Activated T-cell treated with anti-CD3 and anti-CD28 coated beads, Interleukin-2, amount 50 U/mL, for 1 hour (primary cell): ENCODE data around the gene TOR2A.

Source experiments
- DNase-seq: peaks from one replicate; pipeline ENCODE4 v3.0.0-alpha.2; 2020

Gene TOR2A

GRCh38 chr9:127715470-127716337 is 19.4 kb downstream of the TOR2A start, which contains the start of the genes PTRH1 and TTC16:
TSS of gene PTRH1 (minus strand) at chr9:127715663. CDS start at chr9:127715639, 24 bp downstream.
TSS of gene TTC16 (plus strand) at chr9:127716079. CDS start at chr9:127716146, 67 bp downstream.
- DNase-seq: peak; percentile 97

GRCh38 chr9:127714951-127715469 is 20.1 kb downstream of the TOR2A start:
- DNase-seq: no peak

GRCh38 chr9:127714020-127714750 is 20.9 kb downstream of the TOR2A start:
- DNase-seq: no peak

GRCh38 chr9:127712867-127713266 is 22.2 kb downstream of the TOR2A start:
- DNase-seq: no peak

GRCh38 chr9:127712371-127712770 is 22.7 kb downstream of the TOR2A start:
- no peak for DNase-seq

- DNase-seq: no peak
Observed at GRCh38 chr9:127711831-127712274, 23.2 kb downstream of the TOR2A start.

GRCh38 chr9:127711226-127711701 is 23.8 kb downstream of the TOR2A start:
- DNase-seq: no peak

GRCh38 chr9:127710204-127710783 is 24.8 kb downstream of the TOR2A start:
- no peak for DNase-seq

- no peak for DNase-seq
Observed at GRCh38 chr9:127708952-127709587, 26.0 kb downstream of the TOR2A start.

GRCh38 chr9:127707766-127708165 is 27.3 kb downstream of the TOR2A start:
- DNase-seq: peak; percentile 34

GRCh38 chr9:127706836-127707241 is 28.3 kb downstream of the TOR2A start, which contains the start of gene CFAP157:
TSS of gene CFAP157 (plus strand) at chr9:127706988. CDS start at chr9:127707032, 44 bp downstream.
- DNase-seq: no peak

- no peak for DNase-seq
Observed at GRCh38 chr9:127705577-127706379, 29.3 kb downstream of the TOR2A start.

GRCh38 chr9:127703289-127703946 is 31.7 kb downstream of the TOR2A start:
- no peak for DNase-seq

GRCh38 chr9:127700594-127701255 is 34.4 kb downstream of the TOR2A start:
- DNase-seq: no peak

GRCh38 chr9:127700140-127700539 is 35.0 kb downstream of the TOR2A start:
- DNase-seq: no peak

- DNase-seq: peak; percentile 78
Observed at GRCh38 chr9:127698985-127699670, 36.0 kb downstream of the TOR2A start.

GRCh38 chr9:127698386-127698785 is 36.7 kb downstream of the TOR2A start:
- DNase-seq: no peak

GRCh38 chr9:127697575-127697974 is 37.5 kb downstream of the TOR2A start:
- no peak for DNase-seq

- DNase-seq: no peak
Observed at GRCh38 chr9:127694890-127695720, 40.0 kb downstream of the TOR2A start.
